Endothelial cell of coronary artery (primary cell): ENCODE data around the gene SPIN2A. TPM values are rescaled to one million over a fixed set of nuclear protein-coding genes. Genes with fewer than 3 reads are reported as not detected.

Source experiments
- total RNA-seq: library from RNA; depleted of rRNA; stranded (reverse); fragments of >200 nt; gene quantifications from 2 replicates; pipeline ENCODE4 v1.2.3, GENCODE V29; 2014

SPIN2A gene
- 0.18 and 0.19 TPM in 2 replicates for total RNA-seq

GRCh38 chrX:57137073-57137472, at the start of gene SPIN2A:
SPIN2A (minus strand) TSS chrX:57137397; CDS start chrX:57136597, 800 bp downstream.

DNA sequence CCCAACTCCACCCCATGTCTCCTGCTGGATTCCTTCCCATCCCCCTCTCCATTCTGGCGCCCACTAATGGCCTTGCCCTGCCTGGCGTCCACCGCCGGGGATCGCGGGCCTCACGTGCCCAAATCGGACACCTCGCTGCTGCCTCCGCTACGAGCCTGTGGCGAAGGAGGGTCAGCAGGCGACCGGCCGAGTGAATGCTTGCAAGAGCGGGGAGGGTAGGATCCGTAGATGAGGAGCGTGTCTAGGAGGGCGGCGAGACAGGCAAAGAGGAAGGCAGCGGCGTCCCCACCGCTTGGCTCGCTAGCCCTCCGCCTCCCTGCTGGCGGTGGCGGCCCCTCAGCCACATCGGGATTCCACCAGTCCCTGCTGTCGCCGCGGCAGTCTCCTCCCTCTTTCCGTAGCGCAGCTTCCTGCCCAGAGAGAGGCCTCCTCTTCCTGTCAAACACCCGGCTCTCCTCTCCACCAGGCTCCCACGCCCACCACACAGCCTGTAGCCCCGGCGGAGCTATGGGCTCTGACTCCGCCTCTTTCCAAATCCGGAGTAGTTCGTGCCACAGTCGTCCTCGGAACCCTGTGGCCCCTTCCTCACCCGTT, 15.9 kb downstream of the SPIN2A start, which contains the start of gene SPIN2B:
Gene SPIN2B (minus strand): TSS at position 387 of the 594 bp plus-strand sequence.

Other genes with a start within 250 kb of the SPIN2A start
- gene SPIN3, start 141.9 kb downstream of the SPIN2A start, total RNA-seq, result 4.3 and 6.3 TPM in 2 replicates
- gene SPIN2B, start 15.8 kb downstream of the SPIN2A start, total RNA-seq, result 5.7 and 9.4 TPM in 2 replicates
- gene FAAH2, start 149.3 kb upstream of the SPIN2A start, total RNA-seq, result 0.09 and 0.19 TPM in 2 replicates